Measurements from ENCODE around the gene SRGAP3.

GRCh38 chr3:8985411-8985831, 264.0 kb downstream of the SRGAP3 start:
- TF ChIP-seq CTCF (IDR thresholded peaks at IDR 0.05; ENCODE audit: low read depth, low read length) (no peak), EZH2phosphoT487 (IDR thresholded peaks at IDR 0.05; ENCODE audit: low read depth) (no peak)

All from OCI-LY3 (cell line).